HCT116 (cell line): ENCODE results near the gene KLK11. TPM values are rescaled to one million over a fixed set of nuclear protein-coding genes. Genes with fewer than 3 reads are reported as not detected.

ENCODE experiments used
- ATAC-seq: fragments of 200-7000 bp; cut with Tn5 transposase; 2 replicates; pipeline ENCODE4 v1.9.1; 2020; ENCODE audit warnings: mild to moderate bottlenecking, moderate library complexity
- BruUV-seq: library from RNA; stranded (reverse); fragments of 400-500 nt; replicated peaks from 2 replicates; lab custom pipeline; 2021; lab: Mats Ljungman, UMichigan
- CTCF ChIA-PET: fragments of 300-600 bp; sonication (Branson Sonifier 250); formaldehyde crosslinking; loops from one replicate; lab custom pipeline; 2021; ENCODE audit warnings: antibody characterized with exemption; lab: Charles Lee
- POLR2A ChIA-PET: fragments of 300-600, 350-600 bp; sonication (Branson Sonifier 250); formaldehyde crosslinking; loops from one replicate; lab custom pipeline; 2021; ENCODE audit warnings: antibody characterized with exemption; lab: Charles Lee
- RAD21 ChIA-PET, 2 experiments: fragments of 300-600 bp; sonication (Branson Sonifier 250); formaldehyde crosslinking; loops; one replicate each; lab custom pipeline; 2023; ENCODE audit warnings: low total read pairs in 2 of 2; ENCODE audit not compliant: uncharacterized antibody in 2 of 2, unreplicated experiment in 2 of 2, low non-redundant PET in 1 of 2; lab: Charles Lee
- DNase-seq: peaks from one replicate; pipeline ENCODE4 v3.0.0-alpha.2; 2010; ENCODE audit warnings: low read depth, low spot score
- H2AFZ ChIP-seq: fragments of 200-600 bp; shearing (Covaris generic), sonication (generic); 2 replicates; pipeline ENCODE4 v1.6.1; 2017; ENCODE audit warnings: low read depth, mixed run types, mixed read lengths, antibody characterized with exemption, low read length; ENCODE audit not compliant: poor library complexity, severe bottlenecking
- H3K27ac ChIP-seq: 2 replicates; pipeline ENCODE4 v1.5.1; 2012; ENCODE audit warnings: low read depth, low read length
- H3K27me3 ChIP-seq: fragments of 200-600 bp; sonication (generic); 2 replicates; pipeline ENCODE4 v1.6.1; 2016; ENCODE audit warnings: mixed run types, low read length, mixed read lengths; ENCODE audit not compliant: insufficient read depth
- H3K36me3 ChIP-seq, 2 experiments: fragments of 200-500 bp in 1 of 2; fragments of 200-600 bp in 1 of 2; sonication (Bioruptor generic) in 1 of 2; sonication (generic) in 1 of 2; 2 replicates each; pipeline versions ENCODE4 v1.5.1 to v1.6.1; 2014 to 2016; ENCODE audit warnings: low read length in 2 of 2, inconsistent platforms in 1 of 2, mixed read lengths in 1 of 2, mixed run types in 1 of 2; ENCODE audit not compliant: insufficient read depth in 2 of 2, control insufficient read depth in 1 of 2
- H3K4me1 ChIP-seq, 2 experiments: fragments of 200-600 bp in 1 of 2; sonication (generic) in 1 of 2; 2 replicates each; pipeline versions ENCODE4 v1.5.1 to v1.6.1; 2012 to 2017; ENCODE audit warnings: low read length in 2 of 2, inconsistent platforms in 1 of 2, mild to moderate bottlenecking in 1 of 2, mixed read lengths in 1 of 2, mixed run types in 1 of 2, moderate library complexity in 1 of 2; ENCODE audit not compliant: insufficient read depth in 2 of 2, control insufficient read depth in 1 of 2
- H3K4me2 ChIP-seq: fragments of 200-600 bp; sonication (generic); 2 replicates; pipeline ENCODE4 v1.6.1; 2017; ENCODE audit warnings: mixed run types, low read length, mixed read lengths
- H3K4me3 ChIP-seq, 2 experiments: fragments of 200-600 bp in 1 of 2; sonication (generic) in 1 of 2; replicated peaks in 1 of 2; 2 replicates each; pipeline ENCODE4 v1.5.1; 2011 to 2016; ENCODE audit warnings: low read length in 2 of 2, control low read depth in 1 of 2, low read depth in 1 of 2, mild to moderate bottlenecking in 1 of 2, mixed read lengths in 1 of 2, mixed run types in 1 of 2
- H3K79me2 ChIP-seq: fragments of 200-600 bp; sonication (generic); 2 replicates; pipeline ENCODE4 v1.6.1; 2017; ENCODE audit warnings: mild to moderate bottlenecking, mixed run types, low read length, moderate library complexity, mixed read lengths; ENCODE audit not compliant: insufficient read depth
- H3K9ac ChIP-seq: fragments of 200-600 bp; sonication (generic); 2 replicates; pipeline ENCODE4 v1.6.1; 2016; ENCODE audit warnings: low read length, mixed read lengths
- H3K9me2 ChIP-seq: fragments of 200-600 bp; sonication (generic), shearing (Covaris generic); 2 replicates; pipeline ENCODE4 v1.6.1; 2017; ENCODE audit warnings: mixed run types, mild to moderate bottlenecking, moderate library complexity; ENCODE audit not compliant: insufficient read depth
- H3K9me3 ChIP-seq, 2 experiments: fragments of 200-500 bp in 1 of 2; fragments of 200-600 bp in 1 of 2; sonication (Bioruptor generic) in 1 of 2; sonication (generic) in 1 of 2; 2 replicates each; pipeline ENCODE4 v1.6.1; 2014 to 2017; ENCODE audit warnings: low read length in 2 of 2, mixed read lengths in 2 of 2, inconsistent platforms in 1 of 2, low read depth in 1 of 2, mild to moderate bottlenecking in 1 of 2, mixed run types in 1 of 2, moderate library complexity in 1 of 2; ENCODE audit not compliant: control insufficient read depth in 1 of 2, insufficient read depth in 1 of 2
- H4K20me1 ChIP-seq: fragments of 200-600 bp; sonication (generic), shearing (Covaris generic); 2 replicates; pipeline ENCODE4 v1.6.1; 2017; ENCODE audit warnings: mixed run types, mild to moderate bottlenecking, moderate library complexity; ENCODE audit not compliant: insufficient read depth
- ATF3 ChIP-seq: IDR thresholded peaks from 2 replicates; pipeline ENCODE4 v1.6.1; 2012
- CBX3 ChIP-seq: IDR thresholded peaks from 2 replicates; pipeline ENCODE4 v1.6.1; 2012; ENCODE audit warnings: low read depth
- CEBPB ChIP-seq: IDR thresholded peaks from 2 replicates; pipeline ENCODE4 v1.6.1; 2012; ENCODE audit warnings: low read depth
- CTCF ChIP-seq, 3 experiments: fragments of 200-600 bp in 1 of 3; sonication (generic) in 1 of 3; IDR thresholded peaks in 2 of 3; conservative IDR thresholded peaks in 1 of 3; 2 replicates each; pipeline ENCODE4 v1.5.1; 2012 to 2017; ENCODE audit warnings: low read depth in 2 of 3, low read length in 2 of 3, antibody characterized with exemption in 1 of 3, borderline replicate concordance in 1 of 3, control low read depth in 1 of 3, mild to moderate bottlenecking in 1 of 3, mixed read lengths in 1 of 3, mixed run types in 1 of 3, moderate library complexity in 1 of 3; ENCODE audit not compliant: insufficient read depth in 1 of 3
- ELF1 ChIP-seq: IDR thresholded peaks from 2 replicates; pipeline ENCODE4 v1.6.1; 2012; ENCODE audit warnings: low read depth, borderline replicate concordance
- EZH2 ChIP-seq: fragments of 200-600 bp; sonication (generic); IDR thresholded peaks from 2 replicates; pipeline ENCODE4 v1.6.1; 2017; ENCODE audit warnings: antibody characterized with exemption, mixed run types
- FOSL1 ChIP-seq: IDR thresholded peaks from 2 replicates; pipeline ENCODE4 v1.6.1; 2012; ENCODE audit warnings: low read depth
- JUND ChIP-seq: IDR thresholded peaks from 2 replicates; pipeline ENCODE4 v1.6.1; 2012
- POLR2AphosphoS5 ChIP-seq: IDR thresholded peaks from 2 replicates; pipeline ENCODE4 v1.6.1; 2011; ENCODE audit warnings: mild to moderate bottlenecking, low read depth, low read length, moderate library complexity
- SIN3A ChIP-seq: IDR thresholded peaks from 2 replicates; pipeline ENCODE4 v1.6.1; 2012; ENCODE audit warnings: low read depth
- SP1 ChIP-seq: IDR thresholded peaks from 2 replicates; pipeline ENCODE4 v1.6.1; 2012; ENCODE audit warnings: low read depth
- SRF ChIP-seq: IDR thresholded peaks from 2 replicates; pipeline ENCODE4 v1.6.1; 2012; ENCODE audit warnings: low read depth
- TCF7L2 ChIP-seq: IDR thresholded peaks from 2 replicates; pipeline ENCODE4 v1.7.0; 2011; ENCODE audit warnings: borderline replicate concordance, inconsistent platforms; ENCODE audit not compliant: insufficient read depth, insufficient read length; ENCODE audit errors: extremely low read depth
- YY1 ChIP-seq: IDR thresholded peaks from 2 replicates; pipeline ENCODE4 v1.6.1; 2011; ENCODE audit warnings: low read length, low read depth, moderate library complexity, mild to moderate bottlenecking; ENCODE audit not compliant: insufficient replicate concordance; ENCODE audit errors: extremely low read depth
- ZBTB33 ChIP-seq: IDR thresholded peaks from 2 replicates; pipeline ENCODE4 v1.6.1; 2011; ENCODE audit warnings: mild to moderate bottlenecking, low read length, moderate library complexity; ENCODE audit not compliant: insufficient replicate concordance; ENCODE audit errors: extremely low read depth
- ZFX ChIP-seq: fragments of 450-650 bp; IDR thresholded peaks from 2 replicates; pipeline ENCODE4 v1.6.1; 2017
- ZNF274 ChIP-seq: fragments of 200-500 bp; sonication (Bioruptor generic); IDR thresholded peaks from 2 replicates; pipeline ENCODE4 v1.6.1; 2014; ENCODE audit warnings: mild to moderate bottlenecking, low read depth, low read length, inconsistent platforms
- intact Hi-C: fragments of 100-400 bp; cut with micrococcal nuclease; formaldehyde crosslinking; loops from 2 replicates; pipeline ENCODE4 v1.10.0; 2022
- total RNA-seq: library from RNA; stranded (reverse); gene quantifications from one replicate; pipeline ENCODE4 v1.2.1, GENCODE V29; 2021; ENCODE audit not compliant: unreplicated experiment

KLK11 gene
- total RNA-seq, 1 experiment from 2014 or later = not detected

GRCh38 chr19:50998061-50998460 is 28.4 kb downstream of the KLK11 start:
- Histone ChIP-seq H3K9me2 (no peaks in the 10 kb centered on the region), H3K9me3 (no peaks in the 10 kb centered on the region), H2AFZ (no peak overlapping the region), H4K20me1 (no peaks in the 10 kb centered on the region), H3K9ac (no peak overlapping the region), H3K4me3 (no peak overlapping the region), H3K36me3 (peaks cover 0 to 6% of the 10 kb centered on the region in 2 experiments; a peak in 1 of 4 replicates), H3K79me2 (peaks cover 11% of the 10 kb centered on the region; the same call in 1 of the 2 replicates), H3K4me1 (peaks cover 15 to 50% of the 10 kb centered on the region in 2 experiments), H3K27me3 (no peaks in the 10 kb centered on the region), H3K4me2 (no peak overlapping the region), H3K27ac (no peak overlapping the region)
- ChIA-PET CTCF (no interaction called here), POLR2A (no interaction called here), RAD21 (no interaction called here)
- DNase-seq = no peak
- intact Hi-C loops = no loop called here
- no peak for ATAC-seq
- no TSS peak for BruUV-seq
- TF ChIP-seq ZNF274 (no peak), ZFX (no peak), SP1 (no peak), CBX3 (no peak), ZBTB33 (no peak), FOSL1 (no peak), CTCF (IDR thresholded peaks at IDR 0.05 in 2 of 3, conservative IDR thresholded peaks at IDR 0.05 in 1 of 3; ENCODE audit: borderline replicate concordance in 1 of 3, insufficient read depth in 1 of 3, low read depth in 2 of 3, low read length in 2 of 3) (no peak), TCF7L2 (no peak), SRF (no peak), EZH2 (no peak), POLR2AphosphoS5 (no peak), ATF3 (no peak), SIN3A (no peak), CEBPB (no peak), ELF1 (no peak), JUND (no peak), YY1 (no peak)
